ENCODE data around the gene TADA3. TPM values are rescaled to one million over a fixed set of nuclear protein-coding genes. Genes with fewer than 3 reads are reported as not detected.

TADA3 gene
- total and polyA plus RNA-seq, 2 of the 4 experiments (the other 2 are of a cell fraction): 68.0 to 83.0 TPM

DNA sequence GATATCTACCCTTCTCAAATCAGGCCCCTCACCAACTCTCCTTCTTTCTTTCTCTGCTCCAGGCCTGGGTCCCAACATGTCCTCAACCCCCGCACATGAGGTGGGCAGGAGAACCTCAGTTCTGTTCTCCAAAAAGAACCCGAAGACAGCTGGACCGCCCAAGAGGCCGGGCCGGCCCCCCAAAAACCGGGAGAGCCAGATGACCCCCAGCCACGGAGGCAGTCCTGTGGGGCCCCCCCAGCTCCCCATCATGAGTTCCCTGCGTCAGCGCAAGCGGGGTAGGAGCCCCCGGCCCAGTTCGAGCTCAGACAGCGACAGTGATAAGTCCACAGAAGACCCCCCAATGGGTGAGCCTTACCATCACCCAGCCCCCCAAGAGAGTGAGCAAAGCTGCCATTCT lies 48.1 kb downstream of the TADA3 start:
- peaks cover 81% of the 10 kb centered on the region for H3K36me3 ChIP-seq (ENCODE audit: control insufficient read depth, insufficient read depth, low read length)
- intact Hi-C loops (cut with micrococcal nuclease): no loop called here
- no peak overlapping the region for H3K4me2 ChIP-seq (ENCODE audit: low read depth, low read length)
- peaks cover 12% of the 10 kb centered on the region for H3K9me1 ChIP-seq (ENCODE audit: insufficient read depth, low read length)
- H3K4ac ChIP-seq (ENCODE audit: low read depth, low read length): no peak overlapping the region
- no peak for TF ChIP-seq POLR2A (IDR thresholded peaks at IDR 0.05; ENCODE audit: low read depth, low read length)
- no peak for TF ChIP-seq NFE2L2 (IDR thresholded peaks at IDR 0.05; ENCODE audit: low read depth, low read length)
- no peak overlapping the region for H3K14ac ChIP-seq (replicated peaks; ENCODE audit: low read depth, low read length)
- no peak overlapping the region for H2AK5ac ChIP-seq (ENCODE audit: low read depth, low read length)
- no peaks in the 10 kb centered on the region for H3K9me3 ChIP-seq (ENCODE audit: control insufficient read depth, insufficient read depth, low read length)
- no peak overlapping the region for H2BK15ac ChIP-seq (ENCODE audit: low read depth, low read length)
- H2BK120ac ChIP-seq (ENCODE audit: low read depth, low read length): no peak overlapping the region
- in situ Hi-C loops (cut with MboI; ENCODE audit: low sequenced_read_pairs): no loop called here
- no peak overlapping the region for H2BK5ac ChIP-seq (ENCODE audit: low read depth, low read length, poor library complexity, severe bottlenecking)
- no peak overlapping the region for H2AK9ac ChIP-seq (replicated peaks; ENCODE audit: low read depth, low read length, poor library complexity)
- ChIA-PET POLR2A (ENCODE audit: unreplicated experiment) (no interaction called here), CTCF (no interaction called here)
- H3K4me3 ChIP-seq (ENCODE audit: insufficient read depth, low read depth, low read length): no peak overlapping the region
- H3K18ac ChIP-seq (ENCODE audit: low read depth, low read length): no peak overlapping the region
- H4K8ac ChIP-seq (ENCODE audit: low read depth in 2 of 2, low read length in 2 of 2): no peak overlapping the region
- BruUV-seq (replicated peaks): no TSS peak
- 100% methylated on average over 4 of the region's 13 CpGs; no CpG with 5 or more reads in 1 of the 2 experiments for WGBS, 2 experiments (ENCODE audit: extremely low coverage in 2 of 2, insufficient read length in 1 of 2)
- no peak overlapping the region for H3K9ac ChIP-seq (ENCODE audit: low read depth, low read length)
- no peak overlapping the region for H3K56ac ChIP-seq (ENCODE audit: extremely low read depth, insufficient read depth, low read length)
- H3K27ac ChIP-seq (ENCODE audit: insufficient read depth, low read length): no peak overlapping the region
- H2BK20ac ChIP-seq (ENCODE audit: low read depth, low read length): no peak overlapping the region
- no peak overlapping the region for H2AFZ ChIP-seq (replicated peaks; ENCODE audit: low read length, poor library complexity)
- H3K23ac ChIP-seq (ENCODE audit: low read depth, low read length): no peak overlapping the region
- DNase-seq (no peak), ATAC-seq (ENCODE audit: low read depth) (no peak)
- peaks cover 6% of the 10 kb centered on the region; the same call in 1 of the 2 replicates for H4K20me1 ChIP-seq (ENCODE audit: insufficient read depth, low read length)
- peaks cover 15% of the 10 kb centered on the region for H3K4me1 ChIP-seq (ENCODE audit: control insufficient read depth, insufficient read depth, low read length)
- peaks cover 18 to 28% of the 10 kb centered on the region in 2 experiments for H3K79me1 ChIP-seq (ENCODE audit: low read depth in 1 of 2, low read length in 2 of 2)
- dilution Hi-C loops (cut with HindIII; ENCODE audit: low sequenced_read_pairs, unreplicated experiment): no loop called here
- H4K91ac ChIP-seq (ENCODE audit: insufficient read depth, low read depth, low read length): no peak overlapping the region
- H3K27me3 ChIP-seq (ENCODE audit: control insufficient read depth, insufficient read depth, low read length): no peaks in the 10 kb centered on the region
- no peak overlapping the region for H4K5ac ChIP-seq (ENCODE audit: low read depth, low read length)

Data from IMR-90 (cell line).